ENCODE measurements around the gene AKNAD1. TPM values are rescaled to one million over a fixed set of nuclear protein-coding genes. Genes with fewer than 3 reads are reported as not detected.

Gene AKNAD1
- total RNA-seq, 1 experiment from 2014 or later, result 0.54 TPM

DNA sequence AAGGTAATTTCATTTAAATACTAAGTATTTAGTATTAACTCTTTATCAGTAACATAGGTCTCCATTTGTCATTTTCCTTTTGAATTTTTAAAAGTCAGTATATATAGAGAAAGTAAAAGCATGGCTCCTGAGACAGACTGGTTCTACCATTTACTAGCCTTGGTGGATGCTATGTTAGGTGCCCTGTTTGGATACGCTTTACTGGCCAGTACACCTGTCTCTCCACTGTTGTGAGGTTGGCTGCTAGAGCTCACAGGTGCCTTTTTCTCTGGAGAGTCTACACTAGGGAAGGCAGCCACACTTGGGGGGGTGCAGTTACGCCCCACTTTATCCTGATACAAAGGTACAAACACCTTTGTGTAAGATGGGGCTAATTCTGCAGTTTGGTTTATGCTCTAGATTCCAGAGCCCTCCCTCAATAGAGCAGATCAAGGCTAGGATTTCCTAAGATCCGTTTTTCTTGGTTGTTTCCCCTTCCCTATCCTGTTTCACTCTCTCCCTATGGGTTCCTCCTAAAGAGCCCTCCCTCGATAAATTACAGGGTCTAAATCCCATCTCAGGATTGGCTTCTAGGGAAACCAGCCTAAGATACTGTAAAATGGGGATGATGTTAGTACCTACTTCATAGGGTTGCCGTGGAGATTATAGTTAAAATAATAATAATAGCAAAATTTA is 14.3 kb upstream of the AKNAD1 start:
- Histone ChIP-seq H3K36me3 (ENCODE audit: insufficient read depth, low read length, poor library complexity, severe bottlenecking) (no peaks in the 10 kb centered on the region), H3K4me1 (ENCODE audit: insufficient read depth, low read length, poor library complexity, severe bottlenecking) (no peaks in the 10 kb centered on the region), H3K4me3 (ENCODE audit: low read depth, low read length, poor library complexity, severe bottlenecking) (no peak overlapping the region), H3K27me3 (replicated peaks; ENCODE audit: insufficient read depth, low read depth, low read length, poor library complexity) (no peaks in the 10 kb centered on the region), H3K27ac (ENCODE audit: low read depth, low read length, poor library complexity, severe bottlenecking) (no peak overlapping the region), H3K9me3 (ENCODE audit: low read depth, low read length, poor library complexity, severe bottlenecking) (no peaks in the 10 kb centered on the region)
- no TSS peak for BruUV-seq (replicated peaks)
- ChIA-PET CTCF (no interaction called here), POLR2A (ENCODE audit: low non-redundant PET) (no interaction called here)
- no peak for TF ChIP-seq EZH2 (IDR thresholded peaks at IDR 0.05; ENCODE audit: borderline replicate concordance, low read depth, low read length, poor library complexity, severe bottlenecking)
- intact Hi-C loops (cut with micrococcal nuclease; ENCODE audit: unreplicated experiment), result no loop called here
- DNase-seq (ENCODE audit: low spot score), result no peak

GRCh38 chr1:108865316-108865910 is 8.5 kb upstream of the AKNAD1 start:
- POLR2A ChIA-PET (ENCODE audit: low non-redundant PET), result no interaction called here
- Histone ChIP-seq H3K27ac (ENCODE audit: low read depth, low read length, poor library complexity, severe bottlenecking) (no peak overlapping the region), H3K27me3 (replicated peaks; ENCODE audit: insufficient read depth, low read depth, low read length, poor library complexity) (no peaks in the 10 kb centered on the region), H3K9me3 (ENCODE audit: low read depth, low read length, poor library complexity, severe bottlenecking) (no peaks in the 10 kb centered on the region), H3K4me1 (ENCODE audit: insufficient read depth, low read length, poor library complexity, severe bottlenecking) (no peaks in the 10 kb centered on the region), H3K4me3 (ENCODE audit: low read depth, low read length, poor library complexity, severe bottlenecking) (no peak overlapping the region), H3K36me3 (ENCODE audit: insufficient read depth, low read length, poor library complexity, severe bottlenecking) (no peaks in the 10 kb centered on the region)
- no peak for TF ChIP-seq EZH2 (IDR thresholded peaks at IDR 0.05; ENCODE audit: borderline replicate concordance, low read depth, low read length, poor library complexity, severe bottlenecking)
- TF ChIP-seq CTCF (conservative IDR thresholded peaks at IDR 0.05; ENCODE audit: low read depth, low read length), result no peak
- intact Hi-C loops (cut with micrococcal nuclease; ENCODE audit: unreplicated experiment), result no loop called here
- DNase-seq (ENCODE audit: low spot score), result no peak
- BruUV-seq (replicated peaks), result no TSS peak
- CTCF ChIA-PET, result no interaction called here

DNA sequence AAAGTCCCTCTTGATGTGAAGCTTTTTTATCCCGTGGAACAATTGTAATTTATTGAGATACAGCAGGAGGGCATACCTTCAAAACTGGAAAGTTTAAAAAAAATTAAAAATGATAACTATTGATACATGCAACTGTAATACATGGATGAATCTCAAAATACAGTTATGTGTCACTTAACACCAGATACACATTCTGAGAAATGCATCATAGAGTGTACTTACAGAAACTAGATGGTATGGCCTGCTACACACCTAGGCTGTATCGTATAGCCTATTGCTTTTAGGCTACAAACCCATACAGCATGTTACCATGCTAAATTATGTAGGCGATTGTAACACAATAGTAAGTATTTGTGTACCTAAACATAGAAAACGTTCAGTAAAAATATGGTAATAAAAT is 7.1 kb upstream of the AKNAD1 start:
- Histone ChIP-seq H3K27me3 (replicated peaks; ENCODE audit: insufficient read depth, low read depth, low read length, poor library complexity) (no peaks in the 10 kb centered on the region), H3K4me3 (ENCODE audit: low read depth, low read length, poor library complexity, severe bottlenecking) (no peak overlapping the region), H3K27ac (ENCODE audit: low read depth, low read length, poor library complexity, severe bottlenecking) (no peak overlapping the region), H3K9me3 (ENCODE audit: low read depth, low read length, poor library complexity, severe bottlenecking) (no peaks in the 10 kb centered on the region), H3K36me3 (ENCODE audit: insufficient read depth, low read length, poor library complexity, severe bottlenecking) (no peaks in the 10 kb centered on the region), H3K4me1 (ENCODE audit: insufficient read depth, low read length, poor library complexity, severe bottlenecking) (no peaks in the 10 kb centered on the region)
- intact Hi-C loops (cut with micrococcal nuclease; ENCODE audit: unreplicated experiment), result no loop called here
- no TSS peak for BruUV-seq (replicated peaks)
- ChIA-PET CTCF (no interaction called here), POLR2A (ENCODE audit: low non-redundant PET) (no interaction called here)
- DNase-seq (ENCODE audit: low spot score), result no peak
- TF ChIP-seq EZH2 (IDR thresholded peaks at IDR 0.05; ENCODE audit: borderline replicate concordance, low read depth, low read length, poor library complexity, severe bottlenecking), result no peak
- no peak for TF ChIP-seq CTCF (conservative IDR thresholded peaks at IDR 0.05; ENCODE audit: low read depth, low read length)
